Rectal smooth muscle tissue (tissue), 1 donor: ENCODE results near the gene ANP32B.

Experiments used
- H3K27ac ChIP-seq: one replicate; pipeline ENCODE4 v1.7.0; 2013; ENCODE audit warnings: low read depth, low read length, inconsistent platforms
- H3K27me3 ChIP-seq: one replicate; pipeline ENCODE4 v1.7.0; 2013; ENCODE audit warnings: low read length; ENCODE audit not compliant: control insufficient read depth, insufficient read depth
- H3K36me3 ChIP-seq: one replicate; pipeline ENCODE4 v1.7.0; 2013; ENCODE audit warnings: low read length; ENCODE audit not compliant: control insufficient read depth, insufficient read depth
- H3K4me1 ChIP-seq: one replicate; pipeline ENCODE4 v1.7.0; 2013; ENCODE audit warnings: low read length; ENCODE audit not compliant: control insufficient read depth, insufficient read depth
- H3K4me3 ChIP-seq: one replicate; pipeline ENCODE4 v1.7.0; 2013; ENCODE audit warnings: low read length
- H3K9ac ChIP-seq: one replicate; pipeline ENCODE4 v1.7.0; 2013; ENCODE audit warnings: low read length

ANP32B gene

DNA sequence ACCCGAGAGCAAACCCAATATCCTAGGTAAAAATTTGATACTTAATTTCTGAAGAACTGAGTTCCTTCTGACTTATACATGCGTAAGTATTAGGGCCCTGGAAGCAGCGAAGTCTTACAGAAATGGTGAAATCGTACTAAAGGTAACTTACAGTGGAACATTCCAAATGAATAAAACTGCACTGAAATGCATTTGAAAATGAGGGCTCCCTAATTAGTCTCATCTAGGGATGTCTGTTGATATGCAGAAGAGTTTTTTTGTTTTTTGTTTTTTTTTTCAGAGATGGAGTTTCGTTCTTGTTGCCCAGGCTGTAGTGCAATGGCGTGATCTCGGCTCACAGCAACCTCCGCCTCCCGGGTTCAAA, 63.0 kb downstream of the ANP32B start:
- H3K36me3 ChIP-seq: no peaks in the 10 kb centered on the region
- no peak overlapping the region for H3K27ac ChIP-seq
- H3K4me1 ChIP-seq: no peaks in the 10 kb centered on the region
- no peak overlapping the region for H3K9ac ChIP-seq
- H3K4me3 ChIP-seq: no peak overlapping the region
- no peaks in the 10 kb centered on the region for H3K27me3 ChIP-seq

DNA sequence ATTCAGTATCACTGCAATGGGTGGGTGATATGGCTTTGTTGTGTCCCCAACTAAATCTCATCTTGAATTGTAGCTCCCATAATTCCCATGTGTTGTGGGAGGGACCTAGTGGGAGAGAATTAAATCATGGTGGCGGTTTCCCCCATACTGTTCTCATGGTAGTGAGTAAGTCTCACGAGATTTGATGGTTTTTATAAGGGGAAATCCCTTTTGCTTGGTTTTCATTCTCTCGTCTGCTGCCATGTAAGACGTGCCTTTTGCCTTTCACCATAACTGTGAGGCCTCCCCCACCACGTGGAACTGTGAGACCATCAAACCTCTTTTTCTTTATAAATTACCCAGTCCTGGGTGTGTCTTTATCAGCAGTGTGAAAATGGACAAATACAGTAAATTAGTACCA, 63.9 kb downstream of the ANP32B start:
- Histone ChIP-seq H3K4me1 (no peaks in the 10 kb centered on the region), H3K27me3 (no peaks in the 10 kb centered on the region), H3K9ac (no peak overlapping the region), H3K36me3 (no peaks in the 10 kb centered on the region), H3K27ac (no peak overlapping the region), H3K4me3 (no peak overlapping the region)

DNA sequence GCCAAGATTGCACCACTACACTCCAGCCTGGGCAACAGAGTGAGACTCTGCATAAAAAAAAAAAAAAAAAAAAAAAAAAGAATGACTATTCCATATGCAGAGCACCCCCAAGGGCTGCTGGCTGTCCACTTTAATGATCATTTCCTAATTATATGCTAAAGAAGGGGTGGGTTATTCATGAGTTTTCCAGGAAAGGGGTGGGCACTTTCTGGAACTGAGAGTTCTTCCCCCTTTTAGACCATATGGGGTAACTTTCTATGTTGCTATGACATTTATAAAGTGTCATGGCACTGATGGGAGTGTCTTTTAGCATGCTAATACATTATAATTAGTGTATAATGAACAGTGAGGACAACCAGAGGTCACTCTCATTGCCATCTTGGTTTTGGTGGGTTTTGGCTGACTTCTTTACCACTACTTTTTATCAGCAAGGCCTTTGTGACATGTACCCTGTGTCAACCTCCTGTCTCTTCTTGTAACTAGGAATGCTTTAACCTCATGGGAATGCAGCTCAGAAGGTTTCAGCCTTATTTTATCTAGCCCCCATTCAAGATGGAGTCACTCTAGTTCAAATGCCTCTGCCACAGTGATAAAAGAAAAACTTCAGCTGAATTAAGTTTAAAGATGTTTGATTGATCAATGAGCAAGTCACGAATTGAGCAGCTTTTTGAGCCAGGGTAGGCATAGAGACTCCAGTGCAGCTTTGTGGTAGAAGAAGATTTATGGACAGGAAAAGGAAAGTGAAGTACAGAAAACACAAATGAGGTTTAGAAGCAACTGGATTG, 66.3 kb downstream of the ANP32B start:
- Histone ChIP-seq H3K36me3 (no peaks in the 10 kb centered on the region), H3K27ac (no peak overlapping the region), H3K9ac (no peak overlapping the region), H3K4me3 (no peak overlapping the region), H3K27me3 (no peaks in the 10 kb centered on the region), H3K4me1 (no peaks in the 10 kb centered on the region)

DNA sequence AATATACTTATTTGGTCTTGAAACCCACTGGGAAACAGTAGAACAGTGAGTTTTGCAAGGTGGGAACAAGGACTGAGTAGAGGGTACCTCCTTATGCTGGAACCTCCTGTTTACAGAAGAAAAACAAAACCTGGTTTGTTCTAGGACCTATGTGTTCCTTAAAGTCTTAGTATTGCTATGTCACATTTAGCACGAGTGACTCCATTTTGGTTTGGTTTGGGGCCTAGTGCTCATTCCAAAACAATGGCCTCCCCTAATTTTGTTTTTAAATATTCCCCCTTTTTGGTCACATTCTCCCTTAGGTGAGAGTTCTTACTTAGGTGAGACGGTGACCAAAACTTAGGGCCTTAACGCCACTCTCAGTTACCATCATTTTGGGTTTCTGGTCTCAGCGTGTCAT, 67.2 kb downstream of the ANP32B start:
- no peak overlapping the region for H3K27ac ChIP-seq
- no peaks in the 10 kb centered on the region for H3K27me3 ChIP-seq
- H3K4me1 ChIP-seq: no peaks in the 10 kb centered on the region
- no peak overlapping the region for H3K4me3 ChIP-seq
- no peaks in the 10 kb centered on the region for H3K36me3 ChIP-seq
- no peak overlapping the region for H3K9ac ChIP-seq

DNA sequence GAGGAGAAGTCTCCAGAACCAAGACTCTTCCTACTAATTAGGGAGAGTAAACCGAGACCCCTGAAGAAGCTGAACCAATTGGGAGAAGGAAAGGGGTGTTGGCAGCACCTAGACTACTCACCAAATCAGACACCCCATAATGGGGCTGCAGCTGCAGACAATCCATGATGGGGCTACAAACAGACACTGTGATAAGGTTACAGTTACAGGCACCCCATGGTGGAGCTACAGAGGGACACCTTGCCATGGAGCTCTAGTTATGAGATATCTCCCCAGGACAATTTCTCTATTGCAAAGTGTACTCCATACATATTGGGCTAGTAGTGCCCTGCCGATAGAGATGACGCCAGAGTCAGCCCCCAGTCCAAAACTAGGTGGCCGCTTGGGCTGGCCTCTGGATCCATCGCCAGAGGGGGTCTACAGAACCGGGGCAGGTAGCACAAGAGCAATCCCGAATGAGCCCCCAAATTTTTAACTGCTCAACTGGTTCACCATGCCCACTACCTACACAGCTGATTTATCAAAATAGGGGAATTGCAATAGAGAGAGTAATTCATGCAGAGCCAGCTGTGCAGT, 71.3 kb downstream of the ANP32B start:
- Histone ChIP-seq H3K9ac (no peak overlapping the region), H3K27ac (no peak overlapping the region), H3K27me3 (no peaks in the 10 kb centered on the region), H3K4me1 (no peaks in the 10 kb centered on the region), H3K4me3 (no peak overlapping the region), H3K36me3 (no peaks in the 10 kb centered on the region)

DNA sequence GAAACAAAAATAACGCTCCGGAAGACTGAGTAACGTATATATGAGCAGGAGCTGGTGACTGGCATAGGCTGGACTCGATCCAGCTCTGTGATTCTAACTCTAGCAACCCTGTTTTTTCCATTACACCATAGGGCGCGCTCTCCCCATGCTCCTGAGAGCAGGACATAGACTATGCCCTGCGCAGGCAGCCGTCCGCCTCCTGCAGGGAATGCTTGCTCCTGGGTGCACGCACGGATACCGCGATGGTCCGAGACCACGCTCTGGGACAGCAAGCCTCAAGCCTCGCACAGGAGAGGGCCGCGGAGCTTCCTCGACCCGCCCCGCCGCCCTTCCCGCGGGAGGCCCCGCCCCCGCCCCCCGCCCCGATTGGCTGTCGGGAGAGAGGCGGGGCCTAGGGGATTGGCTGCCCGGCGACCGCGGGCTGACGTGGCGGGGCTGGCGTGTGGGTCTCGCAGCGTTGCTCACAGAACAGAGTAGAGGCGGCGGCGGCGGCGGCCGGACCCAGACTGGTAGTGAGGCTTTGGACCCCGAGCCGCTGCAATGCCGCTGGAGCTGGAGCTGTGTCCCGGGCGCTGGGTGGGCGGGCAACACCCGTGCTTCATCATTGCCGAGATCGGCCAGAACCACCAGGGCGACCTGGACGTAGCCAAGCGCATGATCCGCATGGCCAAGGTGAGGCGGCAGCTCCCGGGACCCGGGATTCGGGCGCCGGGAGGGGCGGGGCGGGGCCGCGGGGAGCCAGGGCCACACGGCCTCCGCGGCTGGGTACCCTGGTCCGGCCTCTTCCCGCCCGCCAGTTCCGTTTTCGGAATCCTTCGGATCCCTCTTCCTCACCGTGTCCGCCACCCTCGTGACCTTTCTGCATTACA, 73.4 kb downstream of the ANP32B start, which contains the start of gene NANS:
Gene NANS (plus strand): TSS at position 464 of the 869 bp plus-strand sequence. CDS start 77 bp downstream, at position 541.
- peak within 1 kb of the TSS; percentile 84 for H3K27ac ChIP-seq
- H3K27me3 ChIP-seq: no peaks in the 10 kb centered on the region
- no peaks in the 10 kb centered on the region for H3K4me1 ChIP-seq
- H3K9ac ChIP-seq: peak within 1 kb of the TSS; percentile 84
- H3K4me3 ChIP-seq: peak within 1 kb of the TSS; percentile 92
- H3K36me3 ChIP-seq: peaks cover 4% of the 10 kb centered on the region

DNA sequence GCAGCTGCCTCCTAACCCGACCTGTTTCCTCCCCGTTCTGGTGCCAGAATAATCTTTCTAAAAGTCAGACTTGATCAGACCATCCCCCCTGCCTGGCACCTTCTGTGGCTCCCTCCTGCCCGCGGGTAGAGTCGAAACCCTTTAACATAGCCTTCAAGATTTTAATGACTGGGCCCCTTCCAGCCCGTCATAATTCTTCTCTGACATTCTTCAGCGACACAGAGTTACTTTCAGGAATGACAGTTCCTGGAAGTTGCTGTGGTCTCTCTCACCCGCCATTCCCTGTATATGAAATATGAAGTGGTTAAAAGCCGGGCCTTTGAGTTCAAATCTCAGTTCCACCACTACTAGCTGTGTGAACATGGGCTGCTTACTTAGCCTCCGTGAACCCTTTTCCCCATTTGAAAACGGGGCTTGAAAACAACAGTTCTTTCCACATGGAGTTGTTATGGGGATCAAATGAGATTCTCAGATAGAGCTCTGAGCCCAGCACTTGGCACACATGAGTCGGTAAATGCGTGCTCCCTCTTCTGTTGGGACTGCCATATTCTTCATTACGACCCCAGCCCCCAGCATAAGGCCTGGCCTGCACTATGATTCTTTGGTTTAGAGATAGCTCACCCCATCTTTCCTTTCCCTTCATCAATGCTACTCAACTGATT, 74.1 kb downstream of the ANP32B start:
- no peaks in the 10 kb centered on the region for H3K27me3 ChIP-seq
- H3K9ac ChIP-seq: peak overlapping the region; percentile 84
- H3K4me3 ChIP-seq: peak overlapping the region; percentile 92
- H3K27ac ChIP-seq: peak overlapping the region; percentile 84
- H3K4me1 ChIP-seq: no peaks in the 10 kb centered on the region
- H3K36me3 ChIP-seq: peaks cover 4% of the 10 kb centered on the region

DNA sequence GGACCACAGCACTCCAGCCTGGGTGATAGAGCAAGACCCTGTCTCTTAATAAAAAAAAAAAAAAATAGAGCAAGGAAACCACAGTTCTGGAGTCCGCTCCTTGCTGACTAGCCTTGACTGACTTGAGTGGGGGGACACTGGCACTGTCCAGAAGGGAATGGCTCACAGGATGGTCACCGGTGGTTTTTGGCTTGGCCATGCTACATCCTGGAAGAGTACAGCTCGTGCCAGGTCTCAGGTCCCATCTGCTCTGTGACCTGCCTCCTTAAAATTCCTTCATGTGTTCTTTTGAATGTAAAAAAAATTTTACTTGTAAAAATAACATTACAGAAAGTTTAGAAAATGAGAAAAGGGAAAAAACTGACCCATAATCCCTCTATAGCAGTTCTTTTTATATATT, 79.0 kb downstream of the ANP32B start:
- H3K4me1 ChIP-seq: no peaks in the 10 kb centered on the region
- H3K36me3 ChIP-seq: peaks cover 8% of the 10 kb centered on the region
- no peaks in the 10 kb centered on the region for H3K27me3 ChIP-seq
- H3K4me3 ChIP-seq: no peak overlapping the region
- no peak overlapping the region for H3K9ac ChIP-seq
- no peak overlapping the region for H3K27ac ChIP-seq

DNA sequence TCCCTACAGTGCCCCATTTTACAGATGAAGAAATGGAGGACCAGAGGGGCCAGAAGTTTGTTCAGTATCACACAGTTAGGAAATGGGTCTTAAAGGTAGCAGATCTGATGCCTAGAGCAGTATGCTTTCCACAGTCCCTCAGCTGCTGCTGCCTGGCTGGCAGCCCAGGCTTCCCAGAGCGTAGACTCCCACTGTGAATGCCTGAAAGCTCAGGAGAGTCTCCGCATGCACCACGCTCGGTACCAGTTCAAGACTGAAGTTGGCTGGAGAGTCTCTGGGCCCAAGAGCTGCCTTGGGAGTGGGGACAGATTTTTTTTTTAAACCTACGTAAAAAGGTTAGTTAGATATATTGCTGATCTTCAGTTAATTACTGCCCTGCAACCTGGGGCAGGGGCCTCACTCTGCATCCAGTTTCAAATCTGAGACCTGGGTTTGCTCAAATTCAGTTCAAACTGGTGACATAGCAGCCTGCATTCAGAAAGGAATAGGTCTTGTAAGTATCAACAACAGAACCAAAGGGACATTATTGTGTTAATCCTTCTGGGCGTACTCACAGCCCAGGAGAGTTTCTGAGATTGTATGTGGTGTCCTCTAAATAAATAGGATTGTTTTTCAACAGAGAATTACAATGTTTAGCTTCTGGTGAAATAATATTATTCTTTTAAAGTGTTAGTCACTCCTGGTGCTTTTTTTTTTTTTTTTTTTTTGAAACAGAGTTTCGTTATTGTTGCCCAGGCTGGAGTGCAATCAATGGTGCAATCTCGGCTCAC, 81.7 kb downstream of the ANP32B start:
- H3K27me3 ChIP-seq: no peaks in the 10 kb centered on the region

More for the DNA sequence above, 81.7 kb downstream of the ANP32B start:
- no peak overlapping the region for H3K27ac ChIP-seq
- no peak overlapping the region for H3K9ac ChIP-seq
- H3K4me1 ChIP-seq: no peaks in the 10 kb centered on the region
- no peak overlapping the region for H3K4me3 ChIP-seq
- peaks cover 10% of the 10 kb centered on the region for H3K36me3 ChIP-seq
